GM19025 (cell line): ENCODE results near the gene CRAMP1.
"Not testable (repeated sequence)": the region's sequence is repeated elsewhere in the genome, so short reads cannot be mapped to it uniquely, and the experiment has no call there.

ENCODE experiments used
- ATAC-seq: cut with Tn5 transposase; IDR thresholded peaks from one replicate; pipeline ENCODE4 v1.9.1; 2021; ENCODE audit warnings: mild to moderate bottlenecking, low read depth, moderate library complexity; ENCODE audit not compliant: unreplicated experiment

The CRAMP1 gene

GRCh38 chr16:1674751-1675664 is 62.8 kb downstream of the CRAMP1 start:
- ATAC-seq, result no peak

- ATAC-seq, result no peak
Measured at GRCh38 chr16:1676661-1677060, 64.5 kb downstream of the CRAMP1 start.

DNA sequence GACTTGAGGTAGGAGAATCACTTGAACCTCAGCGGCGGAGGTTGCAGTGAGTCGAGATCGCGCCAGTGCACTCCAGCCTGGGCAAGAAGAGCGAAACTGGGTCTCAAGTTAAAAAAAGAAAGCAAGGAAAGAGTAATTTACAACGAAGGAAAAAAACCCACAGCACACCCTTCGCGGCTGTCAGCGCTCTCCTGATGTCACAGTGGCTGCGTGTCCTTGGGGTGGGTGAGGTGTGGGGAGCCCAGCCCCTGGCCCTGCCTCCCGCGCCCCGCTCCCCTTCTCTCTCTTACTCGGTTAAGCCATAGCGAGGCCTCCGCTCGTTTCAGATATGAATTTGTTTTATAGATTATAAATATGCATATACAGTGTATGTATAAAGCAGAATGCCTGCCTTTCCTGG is 65.2 kb downstream of the CRAMP1 start:
- ATAC-seq, result no peak

- peak; percentile 96 for ATAC-seq
Measured at GRCh38 chr16:1677942-1678499, 65.9 kb downstream of the CRAMP1 start, which contains the start of gene JPT2. Gene JPT2 (plus strand): TSS chr16:1678279. CDS start chr16:1678313, 34 bp downstream.

- ATAC-seq, result no peak
Measured at GRCh38 chr16:1678500-1679098, 66.4 kb downstream of the CRAMP1 start.

- no peak for ATAC-seq
Measured at GRCh38 chr16:1680361-1680760, 68.2 kb downstream of the CRAMP1 start.

- ATAC-seq, result no peak
Measured at GRCh38 chr16:1681032-1681431, 68.9 kb downstream of the CRAMP1 start.

GRCh38 chr16:1687427-1688316 is 75.5 kb downstream of the CRAMP1 start:
- no peak for ATAC-seq

DNA sequence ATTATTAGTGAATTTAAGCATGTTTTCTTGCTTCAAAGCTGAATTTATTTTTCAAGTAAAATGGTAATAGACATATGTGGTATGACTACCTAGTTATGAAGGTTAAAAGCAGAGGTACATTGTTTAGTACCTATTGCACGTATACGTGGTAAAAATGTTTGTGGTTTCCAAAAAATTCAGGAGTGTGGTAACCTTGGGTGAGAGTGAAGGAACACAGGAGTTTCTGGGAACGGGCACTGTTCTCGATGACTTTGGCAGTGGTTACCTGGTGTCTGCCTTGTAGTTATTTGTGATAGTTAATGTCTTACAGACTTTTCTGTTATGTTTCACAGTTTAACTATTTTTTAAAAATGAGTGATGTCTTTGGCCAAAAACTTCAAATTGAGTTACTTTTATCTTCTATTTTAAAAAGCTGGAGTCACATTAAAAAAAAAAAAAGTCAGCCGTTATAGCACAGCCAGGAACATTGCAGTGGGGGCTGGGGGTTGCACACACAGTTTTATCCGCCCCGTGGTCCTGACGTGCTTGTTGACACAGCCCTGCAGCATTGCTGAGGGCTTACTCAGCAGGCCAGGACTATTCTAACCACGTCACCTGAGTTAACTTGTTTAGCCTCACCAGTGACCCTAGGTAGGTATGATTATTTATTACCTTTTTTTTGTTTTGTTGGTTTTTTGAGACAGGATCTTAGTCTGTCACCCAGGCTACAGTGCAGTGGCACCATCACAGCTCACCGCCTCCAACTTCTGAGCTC is 76.8 kb downstream of the CRAMP1 start:
- ATAC-seq, result no peak

DNA sequence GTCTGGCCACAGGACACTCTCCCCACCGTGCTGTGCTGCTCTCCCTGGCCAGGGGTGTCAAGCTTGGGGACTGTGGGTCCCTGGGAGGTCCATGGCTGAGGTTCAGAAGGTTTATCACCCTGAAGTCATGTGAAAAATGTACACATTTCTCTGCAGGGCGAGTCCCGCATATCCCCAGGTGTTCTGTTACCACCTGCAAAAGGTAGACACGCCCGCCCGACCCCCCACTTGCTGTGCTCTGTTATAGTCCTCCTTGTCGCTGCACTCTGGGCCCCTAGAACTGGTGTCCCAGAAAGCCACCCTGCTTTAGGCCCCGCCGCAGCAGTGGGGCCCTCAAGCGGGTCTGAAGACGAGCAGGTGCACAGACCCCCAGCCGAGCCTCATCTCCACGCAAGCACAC is 77.7 kb downstream of the CRAMP1 start:
- ATAC-seq, result no peak

GRCh38 chr16:1690810-1691209 is 78.7 kb downstream of the CRAMP1 start:
- no peak for ATAC-seq

GRCh38 chr16:1691276-1691675 is 79.1 kb downstream of the CRAMP1 start:
- ATAC-seq, result no peak

- no peak for ATAC-seq
Measured at GRCh38 chr16:1691956-1692355, 79.8 kb downstream of the CRAMP1 start.

DNA sequence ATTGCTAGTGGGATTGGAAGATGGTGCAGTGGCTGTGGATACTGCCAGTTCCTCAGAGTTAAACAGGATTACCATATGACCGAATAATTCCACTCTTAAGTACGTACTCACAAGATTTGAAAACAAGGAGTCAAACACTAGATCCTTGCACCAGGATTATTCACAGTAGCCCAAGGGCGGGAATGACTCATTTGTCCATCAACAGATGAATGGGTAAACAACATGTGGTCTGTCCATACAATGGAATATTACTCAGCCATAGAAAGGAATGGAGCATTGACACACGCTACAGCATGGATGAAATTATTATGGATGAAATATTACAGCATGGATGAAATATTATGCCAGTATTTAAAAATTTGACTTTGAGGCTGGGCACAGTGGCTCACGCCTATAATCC is 84.7 kb downstream of the CRAMP1 start:
- ATAC-seq, result no peak

GRCh38 chr16:1698680-1699079 is 86.5 kb downstream of the CRAMP1 start:
- ATAC-seq, result no peak

GRCh38 chr16:1700246-1700645 is 88.1 kb downstream of the CRAMP1 start:
- ATAC-seq, result no peak

- ATAC-seq, result no peak
Measured at GRCh38 chr16:1701216-1701878, 89.2 kb downstream of the CRAMP1 start.

- ATAC-seq, result not testable (repeated sequence)
Measured at GRCh38 chr16:1705324-1705687, 93.1 kb downstream of the CRAMP1 start.

DNA sequence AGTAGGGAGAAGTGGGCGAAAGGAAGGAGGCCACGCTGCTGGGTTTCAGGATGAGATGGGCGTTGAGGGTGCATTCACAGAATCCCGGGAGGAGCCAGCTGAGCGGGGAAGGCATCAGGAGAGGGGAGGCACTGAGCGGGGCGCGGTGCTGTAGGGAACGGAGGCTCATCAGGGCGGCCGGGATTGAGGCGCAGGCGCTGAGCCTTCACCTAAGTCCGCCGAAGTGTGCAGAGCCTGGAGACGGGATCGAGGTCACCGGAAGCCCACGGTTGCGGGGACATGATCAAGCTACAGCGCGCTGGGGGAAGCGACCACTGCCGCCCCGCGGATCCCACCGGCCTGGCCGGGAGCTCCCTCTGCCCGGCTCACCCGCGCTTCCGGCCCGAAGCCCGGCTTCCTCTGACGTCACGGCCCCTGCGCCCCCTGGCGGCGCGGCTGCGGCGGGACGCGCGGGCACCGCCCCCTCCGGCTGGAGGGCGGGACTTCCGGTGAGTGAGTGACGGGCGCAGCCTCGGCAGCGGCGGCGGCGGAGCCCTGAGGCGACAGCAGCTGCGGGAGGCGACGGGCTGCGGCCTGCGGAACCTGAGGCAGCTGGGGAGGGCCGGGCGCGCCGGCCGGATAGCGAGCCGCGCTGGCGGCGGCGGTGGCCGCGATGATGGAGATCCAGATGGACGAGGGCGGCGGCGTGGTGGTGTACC is 93.7 kb downstream of the CRAMP1 start, which contains the start of gene MAPK8IP3:
MAPK8IP3 (plus strand) TSS at position 508 of the 698 bp plus-strand sequence; CDS start at position 653, 145 bp downstream.
- ATAC-seq, result peak; percentile 86
